ENCODE results near the gene CHID1. TPM values are rescaled to one million over a fixed set of nuclear protein-coding genes. Genes with fewer than 3 reads are reported as not detected.

Gene CHID1
- total RNA-seq, 4 donors from 2014 or later, result 36.0 to 55.3 (median 46.4) TPM

DNA sequence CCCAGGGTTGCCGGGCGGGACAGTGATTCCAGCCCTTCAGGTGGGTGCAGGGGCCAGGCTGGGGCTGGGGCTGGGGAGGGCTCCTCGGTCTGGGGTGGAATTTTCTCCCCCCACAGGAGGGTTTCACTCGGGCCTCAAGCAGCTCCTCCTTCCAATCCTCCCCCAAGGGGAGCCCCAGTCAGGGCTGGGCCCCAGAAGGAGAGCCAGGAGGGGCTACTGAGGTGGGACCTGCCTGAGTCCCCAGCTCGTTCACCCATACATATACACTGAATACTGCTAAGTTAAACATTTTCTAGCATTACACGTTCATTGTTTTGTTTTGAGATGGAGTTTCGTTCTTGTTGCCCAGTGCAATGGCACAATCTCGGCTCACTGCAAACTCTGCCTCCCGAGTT lies 84.4 kb downstream of the CHID1 start:
- no peak for ATAC-seq
- no peak for TF ChIP-seq EP300 (IDR thresholded peaks at IDR 0.05)
- TF ChIP-seq POLR2AphosphoS5 (IDR thresholded peaks at IDR 0.05), result no peak
- TF ChIP-seq, protein P1, sequence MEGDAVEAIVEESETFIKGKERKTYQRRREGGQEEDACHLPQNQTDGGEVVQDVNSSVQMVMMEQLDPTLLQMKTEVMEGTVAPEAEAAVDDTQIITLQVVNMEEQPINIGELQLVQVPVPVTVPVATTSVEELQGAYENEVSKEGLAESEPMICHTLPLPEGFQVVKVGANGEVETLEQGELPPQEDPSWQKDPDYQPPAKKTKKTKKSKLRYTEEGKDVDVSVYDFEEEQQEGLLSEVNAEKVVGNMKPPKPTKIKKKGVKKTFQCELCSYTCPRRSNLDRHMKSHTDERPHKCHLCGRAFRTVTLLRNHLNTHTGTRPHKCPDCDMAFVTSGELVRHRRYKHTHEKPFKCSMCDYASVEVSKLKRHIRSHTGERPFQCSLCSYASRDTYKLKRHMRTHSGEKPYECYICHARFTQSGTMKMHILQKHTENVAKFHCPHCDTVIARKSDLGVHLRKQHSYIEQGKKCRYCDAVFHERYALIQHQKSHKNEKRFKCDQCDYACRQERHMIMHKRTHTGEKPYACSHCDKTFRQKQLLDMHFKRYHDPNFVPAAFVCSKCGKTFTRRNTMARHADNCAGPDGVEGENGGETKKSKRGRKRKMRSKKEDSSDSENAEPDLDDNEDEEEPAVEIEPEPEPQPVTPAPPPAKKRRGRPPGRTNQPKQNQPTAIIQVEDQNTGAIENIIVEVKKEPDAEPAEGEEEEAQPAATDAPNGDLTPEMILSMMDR (IDR thresholded peaks at IDR 0.05), result no peak
- no peak for TF ChIP-seq POLR2A (IDR thresholded peaks at IDR 0.05)
- peaks cover 75% of the 10 kb centered on the region for H3K27me3 ChIP-seq
- H3K36me3 ChIP-seq, result peaks cover 0 to 49% of the 10 kb centered on the region in 2 donors
- H3K4me1 ChIP-seq, result peaks cover 0 to 70% (median 38%) of the 10 kb centered on the region in 3 donors
- no peak overlapping the region for H3K4me3 ChIP-seq
- 89 to 92% methylated on average over 3 to 9 of the region's 9 CpGs for WGBS, 2 donors (ENCODE audit: low coverage in 1 of 2)
- H3K27ac ChIP-seq, result no peak overlapping the region
- no peaks in the 10 kb centered on the region for H3K9me3 ChIP-seq

- 73% methylated on average over 4 of the region's 12 CpGs; no CpG with 5 or more reads in 1 of the 2 donors for WGBS, 2 donors (ENCODE audit: low coverage in 1 of 2)
Measured at GRCh38 chr11:825366-826226, 85.0 kb downstream of the CHID1 start.

DNA sequence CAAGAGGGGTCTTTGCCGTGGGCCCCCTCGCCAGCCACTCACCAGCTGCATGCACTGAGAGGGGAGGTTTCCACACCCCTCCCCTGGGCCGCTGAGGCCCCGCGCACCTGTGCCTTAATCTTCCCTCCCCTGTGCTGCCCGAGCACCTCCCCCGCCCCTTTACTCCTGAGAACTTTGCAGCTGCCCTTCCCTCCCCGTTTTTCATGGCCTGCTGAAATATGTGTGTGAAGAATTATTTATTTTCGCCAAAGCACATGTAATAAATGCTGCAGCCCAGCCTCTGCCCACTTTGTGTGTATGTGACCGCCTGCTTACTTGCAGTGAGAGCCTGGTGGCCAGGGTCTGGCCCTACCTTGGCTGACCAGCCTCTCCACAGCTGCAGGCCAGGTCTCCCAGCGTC lies 85.7 kb downstream of the CHID1 start:
- Histone ChIP-seq H3K36me3 (peaks cover 0 to 49% of the 10 kb centered on the region in 2 donors), H3K27me3 (peaks cover 62% of the 10 kb centered on the region), H3K4me1 (peaks cover 0 to 69% (median 35%) of the 10 kb centered on the region in 3 donors), H3K4me3 (no peak overlapping the region), H3K9me3 (no peaks in the 10 kb centered on the region), H3K27ac (no peak overlapping the region)
- WGBS, 2 donors (ENCODE audit: low coverage in 1 of 2), result 81 to 90% methylated on average over 3 to 5 of the region's 11 CpGs
- no peak for ATAC-seq
- no peak for TF ChIP-seq POLR2A (IDR thresholded peaks at IDR 0.05)
- TF ChIP-seq POLR2AphosphoS5 (IDR thresholded peaks at IDR 0.05), result no peak
- no peak for TF ChIP-seq EP300 (IDR thresholded peaks at IDR 0.05)
- TF ChIP-seq, protein P1 (IDR thresholded peaks at IDR 0.05), result no peak

More at GRCh38 chr11:825366-826226, 85.0 kb downstream of the CHID1 start:
- H3K9me3 ChIP-seq, result no peaks in the 10 kb centered on the region
- no peak overlapping the region for H3K4me3 ChIP-seq
- H3K4me1 ChIP-seq, result peaks cover 0 to 70% (median 40%) of the 10 kb centered on the region in 3 donors
- H3K27ac ChIP-seq, result no peak overlapping the region
- peaks cover 0 to 49% of the 10 kb centered on the region in 2 donors for H3K36me3 ChIP-seq
- TF ChIP-seq EP300 (IDR thresholded peaks at IDR 0.05) (no peak), POLR2A (IDR thresholded peaks at IDR 0.05) (no peak), POLR2AphosphoS5 (IDR thresholded peaks at IDR 0.05) (no peak)
- TF ChIP-seq, protein P1 (IDR thresholded peaks at IDR 0.05), result no peak
- H3K27me3 ChIP-seq, result peaks cover 69% of the 10 kb centered on the region
- no peak for ATAC-seq

GRCh38 chr11:824292-824880 lies 86.2 kb downstream of the CHID1 start:
- no peak overlapping the region for H3K4me3 ChIP-seq
- peaks cover 0 to 49% of the 10 kb centered on the region in 2 donors for H3K36me3 ChIP-seq

More at GRCh38 chr11:824292-824880, 86.2 kb downstream of the CHID1 start:
- 70% methylated on average over 2 of the region's 59 CpGs; no CpG with 5 or more reads in 1 of the 2 donors for WGBS, 2 donors (ENCODE audit: low coverage in 1 of 2)
- no peak overlapping the region for H3K27ac ChIP-seq
- peaks cover 0 to 64% (median 29%) of the 10 kb centered on the region in 3 donors for H3K4me1 ChIP-seq
- ATAC-seq, result no peak
- TF ChIP-seq POLR2A (IDR thresholded peaks at IDR 0.05) (no peak), POLR2AphosphoS5 (IDR thresholded peaks at IDR 0.05) (no peak), EP300 (IDR thresholded peaks at IDR 0.05) (no peak)
- TF ChIP-seq, protein P1 (IDR thresholded peaks at IDR 0.05), result no peak
- no peaks in the 10 kb centered on the region for H3K9me3 ChIP-seq
- peaks cover 56% of the 10 kb centered on the region for H3K27me3 ChIP-seq
